Measurements from ENCODE around the gene CXCR5. TPM values are rescaled to one million over a fixed set of nuclear protein-coding genes. Genes with fewer than 3 reads are reported as not detected.
A peak's percentile ranks its signal among the peaks of the same experiment; 100 is the strongest.

CXCR5 gene, protein sequence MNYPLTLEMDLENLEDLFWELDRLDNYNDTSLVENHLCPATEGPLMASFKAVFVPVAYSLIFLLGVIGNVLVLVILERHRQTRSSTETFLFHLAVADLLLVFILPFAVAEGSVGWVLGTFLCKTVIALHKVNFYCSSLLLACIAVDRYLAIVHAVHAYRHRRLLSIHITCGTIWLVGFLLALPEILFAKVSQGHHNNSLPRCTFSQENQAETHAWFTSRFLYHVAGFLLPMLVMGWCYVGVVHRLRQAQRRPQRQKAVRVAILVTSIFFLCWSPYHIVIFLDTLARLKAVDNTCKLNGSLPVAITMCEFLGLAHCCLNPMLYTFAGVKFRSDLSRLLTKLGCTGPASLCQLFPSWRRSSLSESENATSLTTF
- total RNA-seq (ENCODE audit: unreplicated experiment) = not detected
- long read RNA-seq, partial matches to known transcripts = 0 of 1 reads
- long read RNA-seq, other reads (novel, unspliced or antisense) = 1 of 1 reads

DNA sequence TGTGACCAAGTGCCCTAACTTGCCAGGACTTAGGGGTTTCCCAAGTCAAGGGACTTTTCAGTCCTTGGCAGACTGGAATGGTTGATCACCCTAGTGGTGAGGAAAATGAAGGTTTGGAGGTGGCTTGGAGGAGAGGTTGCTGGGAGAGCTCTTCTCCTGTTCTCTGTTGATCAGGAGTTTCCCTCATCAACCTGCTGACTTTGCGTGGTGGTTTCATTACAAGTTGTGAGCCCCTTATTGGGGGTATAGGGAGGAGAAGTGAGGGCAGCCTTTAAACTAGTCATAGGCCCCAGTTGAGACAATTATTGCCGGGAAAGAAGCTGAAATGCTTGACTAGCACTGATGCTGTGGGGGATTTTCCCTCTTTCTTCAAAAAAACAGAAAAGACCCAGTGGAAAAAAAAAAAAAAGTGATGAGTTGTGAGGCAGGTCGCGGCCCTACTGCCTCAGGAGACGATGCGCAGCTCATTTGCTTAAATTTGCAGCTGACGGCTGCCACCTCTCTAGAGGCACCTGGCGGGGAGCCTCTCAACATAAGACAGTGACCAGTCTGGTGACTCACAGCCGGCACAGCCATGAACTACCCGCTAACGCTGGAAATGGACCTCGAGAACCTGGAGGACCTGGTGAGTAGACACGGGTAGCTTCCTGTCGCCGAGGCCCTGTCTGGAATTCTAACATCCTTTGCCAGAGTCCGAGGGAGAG lies at the start of gene CXCR5:
TSS of gene CXCR5 (plus strand) at position 525 of the 704 bp plus-strand sequence. CDS start at position 575, 50 bp downstream.
- TF ChIP-seq, protein P1, sequence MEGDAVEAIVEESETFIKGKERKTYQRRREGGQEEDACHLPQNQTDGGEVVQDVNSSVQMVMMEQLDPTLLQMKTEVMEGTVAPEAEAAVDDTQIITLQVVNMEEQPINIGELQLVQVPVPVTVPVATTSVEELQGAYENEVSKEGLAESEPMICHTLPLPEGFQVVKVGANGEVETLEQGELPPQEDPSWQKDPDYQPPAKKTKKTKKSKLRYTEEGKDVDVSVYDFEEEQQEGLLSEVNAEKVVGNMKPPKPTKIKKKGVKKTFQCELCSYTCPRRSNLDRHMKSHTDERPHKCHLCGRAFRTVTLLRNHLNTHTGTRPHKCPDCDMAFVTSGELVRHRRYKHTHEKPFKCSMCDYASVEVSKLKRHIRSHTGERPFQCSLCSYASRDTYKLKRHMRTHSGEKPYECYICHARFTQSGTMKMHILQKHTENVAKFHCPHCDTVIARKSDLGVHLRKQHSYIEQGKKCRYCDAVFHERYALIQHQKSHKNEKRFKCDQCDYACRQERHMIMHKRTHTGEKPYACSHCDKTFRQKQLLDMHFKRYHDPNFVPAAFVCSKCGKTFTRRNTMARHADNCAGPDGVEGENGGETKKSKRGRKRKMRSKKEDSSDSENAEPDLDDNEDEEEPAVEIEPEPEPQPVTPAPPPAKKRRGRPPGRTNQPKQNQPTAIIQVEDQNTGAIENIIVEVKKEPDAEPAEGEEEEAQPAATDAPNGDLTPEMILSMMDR (IDR thresholded peaks at IDR 0.05; ENCODE audit: partially characterized antibody, unreplicated experiment) = no peak
- H3K27me3 Mint-ChIP-seq (ENCODE audit: unreplicated experiment) = no peaks in the 10 kb centered on the region

DNA sequence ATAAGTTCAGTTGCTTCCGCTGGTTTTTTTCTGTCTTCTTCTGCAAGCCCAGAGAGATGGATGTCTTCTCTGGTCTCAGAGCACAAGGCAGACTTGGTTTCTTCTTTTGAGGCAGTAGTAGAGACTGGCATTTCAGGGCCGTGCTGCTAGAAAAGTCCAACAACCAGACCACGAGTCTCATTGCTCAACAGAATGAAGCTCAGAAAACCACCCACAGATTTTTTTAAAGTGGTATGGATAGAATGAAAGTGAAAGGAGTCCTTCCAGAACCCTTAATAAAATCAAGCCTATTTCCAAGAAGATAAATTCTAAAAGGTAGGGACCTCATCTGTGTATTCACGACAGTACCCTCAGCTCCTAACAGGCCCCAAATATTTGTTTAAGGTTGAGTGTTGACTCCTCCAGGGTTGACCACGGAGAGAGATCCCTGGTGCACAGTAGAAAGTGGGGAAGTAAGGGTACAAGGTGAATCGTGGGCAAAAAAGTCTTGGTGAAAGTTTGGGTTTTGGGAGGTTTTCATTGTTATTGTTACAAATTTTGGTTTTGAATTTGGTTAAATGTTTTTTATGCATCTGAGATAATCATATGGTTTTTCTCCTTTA lies 49.2 kb upstream of the CXCR5 start:
- Mint-ChIP-seq H3K27me3 (ENCODE audit: unreplicated experiment) (no peaks in the 10 kb centered on the region), H3K4me1 (ENCODE audit: low read depth, unreplicated experiment) (no peaks in the 10 kb centered on the region), H3K36me3 (ENCODE audit: unreplicated experiment) (no peaks in the 10 kb centered on the region), H3K9me3 (ENCODE audit: unreplicated experiment) (no peaks in the 10 kb centered on the region), H3K27ac (ENCODE audit: unreplicated experiment) (no peak overlapping the region), H3K4me3 (ENCODE audit: unreplicated experiment) (no peak overlapping the region)
- TF ChIP-seq, protein P1 (IDR thresholded peaks at IDR 0.05; ENCODE audit: partially characterized antibody, unreplicated experiment) = no peak
- no peak for DNase-seq

More for the DNA sequence above, at the start of gene CXCR5:
- H3K27ac Mint-ChIP-seq (ENCODE audit: unreplicated experiment) = no peak within 1 kb of the TSS
- H3K36me3 Mint-ChIP-seq (ENCODE audit: unreplicated experiment) = no peaks in the 10 kb centered on the region
- peaks cover 5% of the 10 kb centered on the region for H3K4me1 Mint-ChIP-seq (ENCODE audit: low read depth, unreplicated experiment)
- DNase-seq = no peak
- H3K9me3 Mint-ChIP-seq (ENCODE audit: unreplicated experiment) = peaks cover 2% of the 10 kb centered on the region
- H3K4me3 Mint-ChIP-seq (ENCODE audit: unreplicated experiment) = peak within 1 kb of the TSS; percentile 30

DNA sequence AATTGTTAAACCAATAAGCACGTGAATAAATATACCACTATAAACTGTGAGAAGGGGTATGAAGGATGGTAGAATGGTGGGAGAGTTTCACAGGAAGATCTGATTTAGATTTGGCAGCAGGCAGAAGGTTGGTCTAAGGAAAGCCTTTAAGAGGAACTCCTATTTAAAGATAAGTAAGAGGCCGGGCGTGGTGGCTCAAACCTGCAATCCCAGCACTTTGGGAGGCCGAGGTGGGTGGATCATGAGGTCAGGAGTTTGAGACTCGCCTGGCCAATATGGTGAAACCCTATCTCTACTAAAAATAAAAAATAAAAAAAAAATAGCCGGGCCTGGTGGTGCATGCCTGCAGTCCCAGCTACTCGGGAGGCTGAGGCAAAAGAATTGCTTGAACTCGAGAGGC lies 45.8 kb upstream of the CXCR5 start:
- no peaks in the 10 kb centered on the region for H3K4me1 Mint-ChIP-seq (ENCODE audit: low read depth, unreplicated experiment)
- no peak for DNase-seq
- no peak overlapping the region for H3K27ac Mint-ChIP-seq (ENCODE audit: unreplicated experiment)
- H3K36me3 Mint-ChIP-seq (ENCODE audit: unreplicated experiment) = no peaks in the 10 kb centered on the region
- no peaks in the 10 kb centered on the region for H3K27me3 Mint-ChIP-seq (ENCODE audit: unreplicated experiment)
- TF ChIP-seq, protein P1 (IDR thresholded peaks at IDR 0.05; ENCODE audit: partially characterized antibody, unreplicated experiment) = no peak
- H3K4me3 Mint-ChIP-seq (ENCODE audit: unreplicated experiment) = no peak overlapping the region
- no peaks in the 10 kb centered on the region for H3K9me3 Mint-ChIP-seq (ENCODE audit: unreplicated experiment)

DNA sequence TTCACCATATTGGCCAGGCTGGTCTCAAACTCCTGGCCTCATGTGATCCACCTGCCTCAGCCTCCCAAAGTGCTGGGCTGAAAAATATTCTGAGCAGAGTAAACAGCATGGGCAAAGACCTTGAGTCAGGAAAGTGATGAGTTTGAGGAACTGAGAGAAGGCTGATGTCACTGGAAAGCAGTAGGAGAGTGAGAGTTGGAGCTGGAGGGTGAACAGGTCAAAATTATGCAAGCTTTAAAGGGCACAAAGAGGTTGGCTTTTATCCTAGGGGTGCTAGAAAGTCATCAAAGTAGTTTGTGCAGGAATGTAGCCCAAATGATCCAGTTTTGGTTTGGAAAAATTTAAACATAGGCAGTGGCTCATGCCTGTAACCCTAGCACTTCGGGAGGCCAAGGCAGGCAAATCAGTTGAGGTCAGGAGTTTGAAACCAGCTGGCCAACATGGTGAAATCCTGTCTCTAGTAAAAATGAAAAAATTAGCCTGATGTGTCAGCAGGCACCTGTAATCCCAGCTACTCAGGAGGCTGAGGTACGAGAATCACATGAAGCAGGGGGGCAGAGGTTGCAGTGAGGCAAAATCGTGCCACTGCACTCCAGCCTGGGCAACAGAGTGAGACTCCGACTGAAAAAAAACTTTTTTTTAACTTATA lies 44.7 kb upstream of the CXCR5 start:
- DNase-seq = no peak
- H3K4me1 Mint-ChIP-seq (ENCODE audit: low read depth, unreplicated experiment) = no peaks in the 10 kb centered on the region
- H3K27me3 Mint-ChIP-seq (ENCODE audit: unreplicated experiment) = no peaks in the 10 kb centered on the region
- TF ChIP-seq, protein P1 (IDR thresholded peaks at IDR 0.05; ENCODE audit: partially characterized antibody, unreplicated experiment) = no peak
- H3K4me3 Mint-ChIP-seq (ENCODE audit: unreplicated experiment) = no peak overlapping the region
- no peak overlapping the region for H3K27ac Mint-ChIP-seq (ENCODE audit: unreplicated experiment)
- H3K36me3 Mint-ChIP-seq (ENCODE audit: unreplicated experiment) = no peaks in the 10 kb centered on the region
- H3K9me3 Mint-ChIP-seq (ENCODE audit: unreplicated experiment) = no peaks in the 10 kb centered on the region
